SK-N-SH treated with all-trans-retinoic acid at 6 μM for 48 hours (cell line): ENCODE data around the gene IQSEC3.

ENCODE experiments used
- CSDC2 ChIP-seq: fragments of 250-450 bp; sonication (Bioruptor Pico); IDR thresholded peaks from 2 replicates; pipeline ENCODE4 v1.5.0; 2020; ENCODE audit warnings: mild to moderate bottlenecking, moderate library complexity
- ISL1 ChIP-seq: fragments of 250-450 bp; sonication (Bioruptor Pico); IDR thresholded peaks from 2 replicates; pipeline ENCODE4 v2.1.2; 2022; ENCODE audit warnings: mild to moderate bottlenecking, moderate library complexity
- ZNF565 ChIP-seq: fragments of 450-650 bp; formaldehyde crosslinking; conservative IDR thresholded peaks from 2 replicates; pipeline ENCODE4 v1.5.0; 2020; ENCODE audit warnings: low read depth, mild to moderate bottlenecking, moderate library complexity

DNA sequence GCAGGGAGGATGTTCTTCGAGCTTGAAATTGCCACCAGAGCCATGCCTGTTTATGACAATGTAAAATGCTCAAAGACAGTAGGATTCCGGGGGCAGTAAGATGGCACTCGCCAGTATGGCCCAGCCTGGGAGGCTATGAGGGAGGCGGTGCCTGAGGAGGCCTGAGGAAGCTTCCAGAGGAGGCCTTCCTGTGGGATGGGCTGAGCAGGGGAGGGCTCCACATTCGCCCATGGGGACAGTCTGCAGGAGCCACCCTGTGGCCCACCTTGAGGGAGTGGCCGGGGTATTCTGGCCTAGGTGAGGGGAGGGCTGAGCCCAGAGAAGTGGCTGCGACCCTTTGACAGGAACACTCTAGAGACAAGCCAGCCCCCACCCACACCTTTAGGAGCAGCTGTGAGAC lies 50.7 kb downstream of the IQSEC3 start:
- TF ChIP-seq ISL1 (CRISPR knock-in tag) (no peak), CSDC2 (no peak), ZNF565 (CRISPR knock-in tag) (no peak)
